Natural killer cell (primary cell): ENCODE results near the gene MEIS2. TPM values are rescaled to one million over a fixed set of nuclear protein-coding genes. Genes with fewer than 3 reads are reported as not detected.

Experiments
- ATAC-seq, 3 donors: fragments of 150-1000 bp in 2 of 3; fragments of 200-7000 bp in 1 of 3; cut with Tn5 transposase; 1 replicate in 1 of 3; 2 replicates in 2 of 3; pipeline ENCODE4 v1.10.0; 2021; ENCODE audit warnings: mild to moderate bottlenecking in 2 of 3, moderate library complexity in 2 of 3
- DNase-seq, 2 donors: peaks; one replicate each; pipeline versions ENCODE4 v3.0.0 to v3.0.0-alpha.2; 2013 to 2021; ENCODE audit warnings: mixed read lengths in 1 of 2
- H3K27ac ChIP-seq: one replicate; pipeline ENCODE4 v1.5.1; 2013; ENCODE audit warnings: mild to moderate bottlenecking, low read length
- H3K27me3 ChIP-seq: one replicate; pipeline ENCODE4 v1.6.1; 2013; ENCODE audit warnings: low read length; ENCODE audit not compliant: control insufficient read depth, insufficient read depth
- H3K36me3 ChIP-seq: one replicate; pipeline ENCODE4 v1.6.1; 2013; ENCODE audit warnings: low read length; ENCODE audit not compliant: control insufficient read depth, insufficient read depth
- H3K4me1 ChIP-seq: one replicate; pipeline ENCODE4 v1.6.1; 2013; ENCODE audit warnings: low read length; ENCODE audit not compliant: control insufficient read depth, insufficient read depth
- H3K4me3 ChIP-seq: one replicate; pipeline ENCODE4 v1.5.1; 2013; ENCODE audit warnings: low read length
- H3K9me3 ChIP-seq: one replicate; pipeline ENCODE4 v1.6.1; 2013; ENCODE audit warnings: low read length; ENCODE audit not compliant: control insufficient read depth, insufficient read depth
- H3K27ac Mint-ChIP-seq, 2 donors: one replicate each; pipeline ENCODE4 v1.8.0; 2022; ENCODE audit warnings: mild to moderate bottlenecking in 2 of 2, mixed read lengths in 2 of 2, moderate library complexity in 1 of 2
- H3K27me3 Mint-ChIP-seq, 2 donors: one replicate each; pipeline ENCODE4 v1.8.0; 2022; ENCODE audit warnings: low read depth in 2 of 2, mixed read lengths in 2 of 2
- H3K36me3 Mint-ChIP-seq: one replicate; pipeline ENCODE4 v1.8.0; 2022; ENCODE audit warnings: mixed read lengths
- H3K4me1 Mint-ChIP-seq, 2 donors: one replicate each; pipeline ENCODE4 v1.8.0; 2022; ENCODE audit warnings: mixed read lengths in 2 of 2
- H3K4me3 Mint-ChIP-seq: one replicate; pipeline ENCODE4 v1.8.0; 2022; ENCODE audit warnings: mild to moderate bottlenecking, moderate library complexity, mixed read lengths
- H3K9me3 Mint-ChIP-seq, 2 donors: one replicate each; pipeline ENCODE4 v1.8.0; 2022; ENCODE audit warnings: mixed read lengths in 2 of 2
- WGBS: methylation state at CpG from one replicate; pipeline ENCODE4 v1.1.7; 2013; ENCODE audit warnings: missing lambda C conversion rate; ENCODE audit not compliant: insufficient coverage; 5-methylcytosine and 5-hydroxymethylcytosine counted together
- intact Hi-C: fragments of 100-400 bp; cut with micrococcal nuclease; formaldehyde crosslinking; loops from one replicate; pipeline ENCODE4 v1.14.2; 2022
- total RNA-seq, 4 donors: library from RNA; stranded (reverse); fragments of 120-200 nt in 1 of 4; gene quantifications; one replicate each; pipeline versions ENCODE4 v1.2.3 to v1.2.4, GENCODE V29; 2013 to 2022
- TF ChIP-seq, protein P1 (sequence below): fragments of 200-600 bp; IDR thresholded peaks from one replicate; pipeline ENCODE4 v1.8.0; 2022; ENCODE audit warnings: antibody characterized with exemption

Gene MEIS2
- total RNA-seq, 3 donors from 2014 or later (not counting 1 experiment from before 2014, with no cell fraction given) = 0.35 TPM; not detected in 2

DNA sequence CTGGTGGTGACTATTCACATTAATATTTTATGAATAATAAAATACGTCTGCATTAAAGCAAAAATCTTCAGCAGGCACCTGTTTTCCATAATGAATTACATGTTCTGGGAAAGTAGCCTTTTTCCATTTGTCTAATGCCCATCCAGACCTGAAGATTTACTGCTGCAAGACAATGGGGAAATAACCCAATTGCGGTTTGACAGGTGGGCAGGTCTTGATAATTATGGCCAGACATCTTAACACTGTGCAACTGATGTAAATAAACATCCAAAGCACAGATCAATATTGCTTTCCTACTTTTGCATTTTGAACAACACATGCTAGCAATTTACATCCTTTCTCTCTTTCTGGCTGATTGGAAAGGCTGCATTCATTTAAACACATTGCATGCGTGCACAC is 173.9 kb downstream of the MEIS2 start:
- no peaks in the 10 kb centered on the region for H3K4me1 ChIP-seq
- DNase-seq (no peak), ATAC-seq (no peak)
- no peaks in the 10 kb centered on the region for H3K9me3 ChIP-seq
- no peaks in the 10 kb centered on the region for H3K27me3 ChIP-seq
- Mint-ChIP-seq H3K9me3 (peaks cover 5 to 6% of the 10 kb centered on the region in 2 donors), H3K27me3 (no peaks in the 10 kb centered on the region), H3K4me1 (no peaks in the 10 kb centered on the region), H3K36me3 (no peaks in the 10 kb centered on the region), H3K27ac (no peak overlapping the region), H3K4me3 (no peak overlapping the region)
- intact Hi-C loops = no loop called here
- H3K36me3 ChIP-seq = no peaks in the 10 kb centered on the region
- no peak overlapping the region for H3K4me3 ChIP-seq
- TF ChIP-seq, protein P1, sequence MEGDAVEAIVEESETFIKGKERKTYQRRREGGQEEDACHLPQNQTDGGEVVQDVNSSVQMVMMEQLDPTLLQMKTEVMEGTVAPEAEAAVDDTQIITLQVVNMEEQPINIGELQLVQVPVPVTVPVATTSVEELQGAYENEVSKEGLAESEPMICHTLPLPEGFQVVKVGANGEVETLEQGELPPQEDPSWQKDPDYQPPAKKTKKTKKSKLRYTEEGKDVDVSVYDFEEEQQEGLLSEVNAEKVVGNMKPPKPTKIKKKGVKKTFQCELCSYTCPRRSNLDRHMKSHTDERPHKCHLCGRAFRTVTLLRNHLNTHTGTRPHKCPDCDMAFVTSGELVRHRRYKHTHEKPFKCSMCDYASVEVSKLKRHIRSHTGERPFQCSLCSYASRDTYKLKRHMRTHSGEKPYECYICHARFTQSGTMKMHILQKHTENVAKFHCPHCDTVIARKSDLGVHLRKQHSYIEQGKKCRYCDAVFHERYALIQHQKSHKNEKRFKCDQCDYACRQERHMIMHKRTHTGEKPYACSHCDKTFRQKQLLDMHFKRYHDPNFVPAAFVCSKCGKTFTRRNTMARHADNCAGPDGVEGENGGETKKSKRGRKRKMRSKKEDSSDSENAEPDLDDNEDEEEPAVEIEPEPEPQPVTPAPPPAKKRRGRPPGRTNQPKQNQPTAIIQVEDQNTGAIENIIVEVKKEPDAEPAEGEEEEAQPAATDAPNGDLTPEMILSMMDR = no peak
- WGBS = 80% methylated on average over 2 of the region's 3 CpGs
- no peak overlapping the region for H3K27ac ChIP-seq

DNA sequence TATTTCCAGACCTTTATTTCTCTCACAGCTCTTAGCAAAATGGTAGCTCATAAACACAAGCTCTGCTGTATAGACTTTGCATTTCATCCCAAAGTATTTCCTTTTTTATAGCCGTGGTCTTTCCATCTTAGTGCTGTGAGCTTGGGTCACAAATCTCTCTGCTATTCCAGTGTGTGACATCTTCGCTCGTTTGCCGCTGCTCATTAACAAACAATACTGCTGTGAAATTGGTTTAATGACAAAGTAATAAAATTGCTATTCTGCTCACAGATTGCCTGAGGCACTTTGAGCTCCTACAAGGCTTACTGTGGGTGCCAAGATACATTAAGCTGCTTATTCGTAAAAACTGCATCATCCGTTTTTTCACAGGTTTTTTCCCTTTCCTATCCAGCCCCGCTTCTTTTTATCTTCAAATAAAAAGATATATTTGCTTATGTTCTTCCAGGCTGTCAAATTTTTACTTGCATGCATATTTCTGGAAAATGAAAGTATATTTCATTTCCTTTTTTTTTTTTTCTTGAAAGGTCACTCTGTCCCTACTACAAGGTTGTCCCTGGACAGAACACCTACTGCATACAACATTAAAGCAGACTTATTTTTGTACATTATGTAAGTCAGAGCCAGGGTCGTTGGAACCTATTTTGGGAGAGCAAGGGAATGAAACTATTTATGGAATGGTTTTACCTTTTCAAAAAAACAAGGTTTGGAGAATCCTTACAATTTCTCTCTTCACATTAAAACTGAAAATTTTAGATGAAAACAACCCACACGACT is 174.5 kb downstream of the MEIS2 start:
- Histone ChIP-seq H3K36me3 (no peaks in the 10 kb centered on the region), H3K4me1 (no peaks in the 10 kb centered on the region), H3K27ac (no peak overlapping the region), H3K4me3 (no peak overlapping the region), H3K27me3 (no peaks in the 10 kb centered on the region), H3K9me3 (no peaks in the 10 kb centered on the region)
- intact Hi-C loops = no loop called here
- Mint-ChIP-seq H3K27me3 (no peaks in the 10 kb centered on the region), H3K9me3 (peaks cover 3 to 6% of the 10 kb centered on the region in 2 donors), H3K36me3 (no peaks in the 10 kb centered on the region), H3K4me1 (no peaks in the 10 kb centered on the region), H3K27ac (no peak overlapping the region), H3K4me3 (no peak overlapping the region)
- WGBS = 95% methylated on average over 6 of the region's 9 CpGs
- ATAC-seq (no peak), DNase-seq (no peak)
- TF ChIP-seq, protein P1 = no peak

DNA sequence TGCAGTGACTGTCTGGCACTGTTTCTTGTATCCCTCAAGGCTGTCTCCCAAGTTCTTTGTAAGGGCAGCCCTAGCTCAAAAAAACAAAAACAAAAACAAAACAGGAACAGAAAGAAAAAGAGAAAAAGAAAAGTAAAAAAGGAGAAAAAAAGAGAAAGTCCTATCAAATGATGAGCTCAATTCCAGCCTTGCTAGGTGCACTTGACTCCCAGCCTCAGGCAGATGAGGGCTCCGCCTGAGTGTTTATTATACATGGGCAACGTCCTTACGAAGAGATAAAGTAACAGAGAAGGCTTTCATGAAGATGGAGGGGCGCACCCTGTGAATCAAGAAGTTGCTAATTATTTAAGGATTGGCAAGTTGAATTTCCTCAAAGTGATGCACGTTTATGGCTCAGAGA is 175.3 kb downstream of the MEIS2 start:
- Histone ChIP-seq H3K9me3 (no peaks in the 10 kb centered on the region), H3K27ac (no peak overlapping the region), H3K4me3 (no peak overlapping the region), H3K4me1 (no peaks in the 10 kb centered on the region), H3K27me3 (no peaks in the 10 kb centered on the region), H3K36me3 (no peaks in the 10 kb centered on the region)
- 86% methylated on average over 4 of the region's 5 CpGs for WGBS
- Mint-ChIP-seq H3K36me3 (no peaks in the 10 kb centered on the region), H3K4me3 (no peak overlapping the region), H3K27ac (no peak overlapping the region), H3K27me3 (no peaks in the 10 kb centered on the region), H3K9me3 (peaks cover 2 to 6% of the 10 kb centered on the region in 2 donors), H3K4me1 (no peaks in the 10 kb centered on the region)
- ATAC-seq = no peak
- TF ChIP-seq, protein P1 = no peak
- intact Hi-C loops = no loop called here
- no peak for DNase-seq

DNA sequence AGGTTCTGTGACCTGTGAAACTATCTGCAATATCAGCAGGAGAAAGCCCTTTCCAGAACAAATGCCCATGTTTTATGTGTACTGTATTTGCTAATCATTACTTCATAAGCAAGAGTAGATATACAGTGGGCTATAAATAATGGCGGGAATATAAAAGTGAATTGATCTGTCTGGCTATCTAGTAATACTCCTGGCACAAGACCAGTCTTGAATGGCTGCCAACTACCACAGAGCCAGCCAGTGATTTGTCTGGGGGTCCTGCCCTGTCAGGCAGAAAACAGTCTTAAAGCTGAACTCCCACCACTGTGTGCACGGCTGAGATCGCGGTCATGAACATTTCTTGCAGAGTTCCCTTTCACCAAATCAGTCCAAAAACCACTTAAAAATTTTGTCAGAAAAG is 176.3 kb downstream of the MEIS2 start:
- H3K9me3 ChIP-seq = no peaks in the 10 kb centered on the region
- no peak overlapping the region for H3K4me3 Mint-ChIP-seq
- no peak for ATAC-seq
- H3K36me3 ChIP-seq = no peaks in the 10 kb centered on the region
- H3K27ac Mint-ChIP-seq = no peak overlapping the region
- H3K27me3 Mint-ChIP-seq = no peaks in the 10 kb centered on the region
- no peaks in the 10 kb centered on the region for H3K4me1 Mint-ChIP-seq
- no peak for DNase-seq
- intact Hi-C loops = no loop called here
- H3K27ac ChIP-seq = no peak overlapping the region
- no peaks in the 10 kb centered on the region for H3K27me3 ChIP-seq
- peaks cover 2 to 8% of the 10 kb centered on the region in 2 donors for H3K9me3 Mint-ChIP-seq
- no peak overlapping the region for H3K4me3 ChIP-seq
- H3K4me1 ChIP-seq = no peaks in the 10 kb centered on the region
- no peaks in the 10 kb centered on the region for H3K36me3 Mint-ChIP-seq
- TF ChIP-seq, protein P1 = no peak
- WGBS = 94% methylated on average over 4 of the region's 4 CpGs
